Lung (tissue), 12 donors: Measurements from ENCODE around the gene CCDC47. TPM values are rescaled to one million over a fixed set of nuclear protein-coding genes. Genes with fewer than 3 reads are reported as not detected.

Experiments
- ATAC-seq: fragments of 200-7000 bp; cut with Tn5 transposase; one replicate; pipeline ENCODE4 v1.9.1; 2020; ENCODE audit warnings: moderate number of reproducible peaks; ENCODE audit not compliant: insufficient read depth, low FRiP score
- DNase-seq, 3 donors: peaks; one replicate each; pipeline ENCODE4 v3.0.0-alpha.2; 2013 to 2017
- H3K27ac ChIP-seq, 2 donors: one replicate each; pipeline ENCODE4 v1.5.1; 2013; ENCODE audit warnings: mild to moderate bottlenecking in 2 of 2, moderate library complexity in 2 of 2, control low read depth in 1 of 2, inconsistent platforms in 1 of 2, low read depth in 1 of 2, low read length in 1 of 2
- H3K27me3 ChIP-seq, 3 donors: one replicate each; pipeline ENCODE4 v1.5.1; 2013; ENCODE audit warnings: low read length in 2 of 3; ENCODE audit not compliant: control insufficient read depth in 3 of 3, insufficient read depth in 3 of 3
- H3K36me3 ChIP-seq, 4 donors: one replicate each; pipeline ENCODE4 v1.5.1; 2013; ENCODE audit warnings: low read length in 4 of 4, mild to moderate bottlenecking in 1 of 4, moderate library complexity in 1 of 4; ENCODE audit not compliant: control insufficient read depth in 4 of 4, insufficient read depth in 4 of 4
- H3K4me1 ChIP-seq, 5 donors: one replicate each; pipeline ENCODE4 v1.5.1; 2013; ENCODE audit warnings: low read length in 5 of 5, mild to moderate bottlenecking in 2 of 5, moderate library complexity in 1 of 5; ENCODE audit not compliant: control insufficient read depth in 5 of 5, insufficient read depth in 5 of 5
- H3K4me3 ChIP-seq: one replicate; pipeline ENCODE4 v1.5.1; 2013; ENCODE audit warnings: mild to moderate bottlenecking, control low read depth, moderate library complexity
- H3K9ac ChIP-seq, 2 donors: one replicate each; pipeline ENCODE4 v1.5.1; 2013; ENCODE audit warnings: low read length in 2 of 2, control low read depth in 1 of 2; ENCODE audit not compliant: insufficient read depth in 1 of 2
- H3K9me3 ChIP-seq, 4 donors: one replicate each; pipeline ENCODE4 v1.5.1; 2013; ENCODE audit warnings: low read length in 3 of 4, mild to moderate bottlenecking in 1 of 4, moderate library complexity in 1 of 4; ENCODE audit not compliant: control insufficient read depth in 4 of 4, insufficient read depth in 3 of 4
- WGBS, 2 donors: extraction: QIAGEN DNeasy Blood & Tissue Kit; methylation state at CpG; one replicate each; pipeline ENCODE4 v1.1.7; 2013; 5-methylcytosine and 5-hydroxymethylcytosine counted together
- polyA plus RNA-seq, 2 donors: library from polyadenylated mRNA; stranded (reverse); fragments of 200-250 nt; gene quantifications; one replicate each; pipeline ENCODE4 v1.2.1, GENCODE V29; 2013
- total RNA-seq, 2 donors: library from RNA; depleted of rRNA in 1 of 2; stranded (reverse); fragments of >200 nt in 1 of 2; gene quantifications; one replicate each; pipeline ENCODE4 v1.2.1, GENCODE V29; 2014 to 2021
- TF ChIP-seq, protein P1 (sequence below): IDR thresholded peaks from 2 replicates; pipeline ENCODE4 v1.5.1; 2012; ENCODE audit warnings: mild to moderate bottlenecking; ENCODE audit errors: control extremely low read depth, extremely low read depth
- donor health status: control.
- donor health status: control.
- donor health status: Bipolar disorder and iron deficiency.
- donor health status: healthy.
- donor health status: DM: yes; HTN: yes; CAD: no.

Gene CCDC47
- total and polyA plus RNA-seq, 4 donors, result 29.5 to 89.9 (median 82.7) TPM

GRCh38 chr17:63817736-63818385 lies 44.5 kb upstream of the CCDC47 start:
- TF ChIP-seq, protein P1, sequence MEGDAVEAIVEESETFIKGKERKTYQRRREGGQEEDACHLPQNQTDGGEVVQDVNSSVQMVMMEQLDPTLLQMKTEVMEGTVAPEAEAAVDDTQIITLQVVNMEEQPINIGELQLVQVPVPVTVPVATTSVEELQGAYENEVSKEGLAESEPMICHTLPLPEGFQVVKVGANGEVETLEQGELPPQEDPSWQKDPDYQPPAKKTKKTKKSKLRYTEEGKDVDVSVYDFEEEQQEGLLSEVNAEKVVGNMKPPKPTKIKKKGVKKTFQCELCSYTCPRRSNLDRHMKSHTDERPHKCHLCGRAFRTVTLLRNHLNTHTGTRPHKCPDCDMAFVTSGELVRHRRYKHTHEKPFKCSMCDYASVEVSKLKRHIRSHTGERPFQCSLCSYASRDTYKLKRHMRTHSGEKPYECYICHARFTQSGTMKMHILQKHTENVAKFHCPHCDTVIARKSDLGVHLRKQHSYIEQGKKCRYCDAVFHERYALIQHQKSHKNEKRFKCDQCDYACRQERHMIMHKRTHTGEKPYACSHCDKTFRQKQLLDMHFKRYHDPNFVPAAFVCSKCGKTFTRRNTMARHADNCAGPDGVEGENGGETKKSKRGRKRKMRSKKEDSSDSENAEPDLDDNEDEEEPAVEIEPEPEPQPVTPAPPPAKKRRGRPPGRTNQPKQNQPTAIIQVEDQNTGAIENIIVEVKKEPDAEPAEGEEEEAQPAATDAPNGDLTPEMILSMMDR, result no peak
- WGBS, 2 donors, result 96 to 97% methylated on average over 27 of the region's 27 CpGs
- no peak overlapping the region for H3K27ac ChIP-seq

GRCh38 chr17:63816669-63817068 lies 43.3 kb upstream of the CCDC47 start:
- no peak overlapping the region for H3K9ac ChIP-seq
- H3K27me3 ChIP-seq, result no peaks in the 10 kb centered on the region
- DNase-seq (no peak), ATAC-seq (no peak)
- WGBS, 2 donors, result 80 to 93% methylated on average over 4 of the region's 4 CpGs
- peaks cover 0 to 5% (median 0%) of the 10 kb centered on the region in 5 donors for H3K4me1 ChIP-seq
- no peak overlapping the region for H3K4me3 ChIP-seq
- H3K36me3 ChIP-seq, result peaks cover 62 to 72% (median 65%) of the 10 kb centered on the region in 4 donors
- TF ChIP-seq, protein P1, result no peak
- no peak overlapping the region for H3K27ac ChIP-seq
- no peaks in the 10 kb centered on the region for H3K9me3 ChIP-seq

More at GRCh38 chr17:63817736-63818385, 44.5 kb upstream of the CCDC47 start:
- Histone ChIP-seq H3K4me1 (peaks cover 0 to 5% (median 0%) of the 10 kb centered on the region in 5 donors), H3K9me3 (no peaks in the 10 kb centered on the region), H3K9ac (no peak overlapping the region), H3K36me3 (peaks cover 59 to 72% (median 66%) of the 10 kb centered on the region in 4 donors), H3K27me3 (no peaks in the 10 kb centered on the region), H3K4me3 (no peak overlapping the region)
- no peak for ATAC-seq
- no peak for DNase-seq

GRCh38 chr17:63816123-63816522 lies 42.7 kb upstream of the CCDC47 start:
- no peak for ATAC-seq
- Histone ChIP-seq H3K36me3 (peaks cover 58 to 74% (median 67%) of the 10 kb centered on the region in 4 donors), H3K4me1 (peaks cover 0 to 5% (median 0%) of the 10 kb centered on the region in 5 donors), H3K4me3 (no peak overlapping the region), H3K9me3 (no peaks in the 10 kb centered on the region), H3K9ac (no peak overlapping the region), H3K27ac (no peak overlapping the region), H3K27me3 (no peaks in the 10 kb centered on the region)
- DNase-seq, result no peak
- 90 to 97% methylated on average over 2 of the region's 2 CpGs for WGBS, 2 donors
- TF ChIP-seq, protein P1, result no peak
